Mesenchymal stem cell (in vitro differentiated cells and primary cell): ENCODE results near the gene LPCAT3.

Experiments
- DNase-seq: peaks from one replicate; pipeline ENCODE4 v3.0.0-alpha.2; 2013
- H2AFZ ChIP-seq: one replicate; pipeline ENCODE4 v1.6.1; 2013; ENCODE audit warnings: low read depth, mild to moderate bottlenecking, control low read depth, inconsistent platforms, low read length, moderate library complexity
- H2AK5ac ChIP-seq: 2 replicates; pipeline ENCODE4 v1.6.1; 2013; ENCODE audit warnings: low read length, moderate library complexity, mild to moderate bottlenecking, inconsistent platforms; ENCODE audit not compliant: severe bottlenecking
- H2BK120ac ChIP-seq: one replicate; pipeline ENCODE4 v1.6.1; 2013; ENCODE audit warnings: low read depth, mild to moderate bottlenecking, inconsistent platforms, low read length, moderate library complexity
- H2BK12ac ChIP-seq, 2 experiments: one replicate each; pipeline ENCODE4 v1.6.1; 2013; ENCODE audit warnings: inconsistent platforms in 2 of 2, low read length in 2 of 2, mild to moderate bottlenecking in 2 of 2, moderate library complexity in 2 of 2, control low read depth in 1 of 2
- H2BK15ac ChIP-seq: one replicate; pipeline ENCODE4 v1.6.1; 2013; ENCODE audit warnings: mild to moderate bottlenecking, low read depth, inconsistent platforms; ENCODE audit not compliant: poor library complexity, severe bottlenecking
- H2BK5ac ChIP-seq: 2 replicates; pipeline ENCODE4 v1.6.1; 2013; ENCODE audit warnings: low read depth, mild to moderate bottlenecking, low read length, control low read depth, inconsistent platforms; ENCODE audit not compliant: poor library complexity, severe bottlenecking
- H3K14ac ChIP-seq, 2 experiments: one replicate each; pipeline ENCODE4 v1.6.1; 2013; ENCODE audit warnings: inconsistent platforms in 2 of 2, low read length in 2 of 2, control low read depth in 1 of 2, mild to moderate bottlenecking in 1 of 2, moderate library complexity in 1 of 2
- H3K18ac ChIP-seq, 2 experiments: one replicate each; pipeline ENCODE4 v1.6.1; 2013; ENCODE audit warnings: inconsistent platforms in 2 of 2, low read length in 2 of 2, control low read depth in 1 of 2, low read depth in 1 of 2, mild to moderate bottlenecking in 1 of 2
- H3K23ac ChIP-seq, 2 experiments: one replicate each; pipeline ENCODE4 v1.6.1; 2013; ENCODE audit warnings: inconsistent platforms in 2 of 2, low read length in 2 of 2, mild to moderate bottlenecking in 2 of 2, moderate library complexity in 2 of 2, control low read depth in 1 of 2
- H3K27ac ChIP-seq: 2 replicates; pipeline ENCODE4 v1.5.1; 2013; ENCODE audit warnings: mild to moderate bottlenecking, moderate library complexity, low read length, control low read depth, inconsistent platforms; ENCODE audit not compliant: poor library complexity, severe bottlenecking
- H3K27me3 ChIP-seq, 2 experiments: 2 replicates each; pipeline versions ENCODE4 v1.6.1 to v1.7.0; 2013; ENCODE audit warnings: low read length in 2 of 2, mild to moderate bottlenecking in 2 of 2, moderate library complexity in 2 of 2, control low read depth in 1 of 2, inconsistent platforms in 1 of 2; ENCODE audit not compliant: control insufficient read depth in 1 of 2, insufficient read depth in 1 of 2
- H3K36me3 ChIP-seq, 2 experiments: 2 replicates each; pipeline versions ENCODE4 v1.6.1 to v1.7.0; 2013; ENCODE audit warnings: low read length in 2 of 2, control low read depth in 1 of 2, inconsistent platforms in 1 of 2, low read depth in 1 of 2, mild to moderate bottlenecking in 1 of 2; ENCODE audit not compliant: insufficient read depth in 2 of 2, control insufficient read depth in 1 of 2
- H3K4ac ChIP-seq, 2 experiments: one replicate each; pipeline ENCODE4 v1.6.1; 2013; ENCODE audit warnings: inconsistent platforms in 2 of 2, low read length in 2 of 2, mild to moderate bottlenecking in 2 of 2, moderate library complexity in 2 of 2, control low read depth in 1 of 2, low read depth in 1 of 2
- H3K4me1 ChIP-seq: 2 replicates; pipeline ENCODE4 v1.6.1; 2013; ENCODE audit warnings: low read depth, low read length, control low read depth; ENCODE audit not compliant: control insufficient read depth, insufficient read depth
- H3K4me2 ChIP-seq: 2 replicates; pipeline ENCODE4 v1.6.1; 2013; ENCODE audit warnings: low read length, mild to moderate bottlenecking, inconsistent platforms; ENCODE audit not compliant: poor library complexity, severe bottlenecking
- H3K4me3 ChIP-seq, 2 experiments: 2 replicates each; pipeline versions ENCODE4 v1.5.1 to v1.7.0; 2013; ENCODE audit warnings: low read length in 2 of 2, mild to moderate bottlenecking in 2 of 2, control low read depth in 1 of 2, low read depth in 1 of 2; ENCODE audit not compliant: insufficient read depth in 1 of 2
- H3K79me1 ChIP-seq: replicated peaks from 2 replicates; pipeline ENCODE4 v1.6.1; 2013; ENCODE audit warnings: mild to moderate bottlenecking, control low read depth, low read length, inconsistent platforms; ENCODE audit not compliant: poor library complexity, severe bottlenecking
- H3K9ac ChIP-seq: 2 replicates; pipeline ENCODE4 v1.7.0; 2013; ENCODE audit warnings: mild to moderate bottlenecking, low read length, moderate library complexity
- H3K9me3 ChIP-seq: 2 replicates; pipeline ENCODE4 v1.7.0; 2013; ENCODE audit warnings: mild to moderate bottlenecking, low read length; ENCODE audit not compliant: control insufficient read depth
- H4K8ac ChIP-seq: one replicate; pipeline ENCODE4 v1.6.1; 2013; ENCODE audit warnings: inconsistent platforms, mild to moderate bottlenecking, low read length, moderate library complexity
- H4K91ac ChIP-seq: one replicate; pipeline ENCODE4 v1.6.1; 2013; ENCODE audit warnings: mild to moderate bottlenecking, low read length, inconsistent platforms
- WGBS: methylation state at CpG from one replicate; pipeline ENCODE4 v1.1.7; 2013; ENCODE audit warnings: mixed read lengths; 5-methylcytosine and 5-hydroxymethylcytosine counted together

Gene LPCAT3

DNA sequence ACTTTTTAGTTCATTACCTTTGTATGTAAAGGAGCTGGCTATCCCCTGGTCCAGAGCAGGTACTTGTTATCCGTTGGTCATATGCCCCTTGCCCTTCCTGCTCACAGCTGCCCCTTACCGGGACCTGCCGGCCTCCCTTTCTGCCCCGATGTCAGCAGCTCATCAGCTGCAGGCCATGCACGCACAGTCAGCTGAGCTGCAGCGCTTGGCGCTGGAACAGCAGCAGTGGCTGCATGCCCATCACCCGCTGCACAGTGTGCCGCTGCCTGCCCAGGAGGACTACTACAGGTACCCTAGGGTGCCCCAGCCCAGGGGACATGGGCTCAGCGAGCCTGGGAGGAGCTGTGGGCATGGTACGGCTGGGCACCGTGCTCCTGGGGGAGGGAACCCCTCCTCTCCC is 77.0 kb downstream of the LPCAT3 start:
- Histone ChIP-seq H3K27ac (no peak overlapping the region), H3K27me3 (no peaks in the 10 kb centered on the region), H2BK15ac (no peak overlapping the region), H2BK5ac (no peak overlapping the region), H3K9ac (no peak overlapping the region), H3K4ac (no peak overlapping the region), H2AK5ac (no peak overlapping the region), H2AFZ (no peak overlapping the region), H3K36me3 (peaks cover 52 to 63% of the 10 kb centered on the region in 2 experiments), H3K4me1 (peaks cover 43% of the 10 kb centered on the region), H3K9me3 (no peaks in the 10 kb centered on the region), H4K91ac (peak overlapping the region; percentile 9), H4K8ac (no peak overlapping the region), H3K18ac (no peak overlapping the region), H3K4me3 (no peak overlapping the region), H3K23ac (no peak overlapping the region), H3K79me1 (peaks cover 11% of the 10 kb centered on the region), H3K14ac (no peak overlapping the region), H2BK12ac (no peak overlapping the region), H2BK120ac (no peak overlapping the region), H3K4me2 (no peak overlapping the region)
- no peak for DNase-seq
- WGBS, result 92% methylated on average over 12 of the region's 12 CpGs

DNA sequence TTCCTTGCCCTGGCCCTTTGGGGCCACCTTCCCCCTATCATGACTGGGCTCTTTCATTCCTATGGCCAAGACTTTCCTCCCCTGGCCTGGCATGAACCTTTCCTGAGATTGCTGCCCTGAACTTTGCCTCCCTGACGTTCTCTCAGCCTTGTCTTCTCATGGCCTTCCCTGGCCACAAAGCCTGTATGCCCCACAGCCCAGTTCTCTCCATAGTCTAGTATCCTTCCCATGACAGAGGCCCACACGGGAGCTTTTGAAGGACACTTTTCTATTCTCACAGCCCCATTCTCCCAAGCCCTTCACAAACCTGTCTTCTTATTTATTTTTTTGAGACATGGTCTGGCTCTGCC is 79.1 kb downstream of the LPCAT3 start:
- H3K23ac ChIP-seq, result no peak overlapping the region
- H3K4ac ChIP-seq, result no peak overlapping the region
- no peak for DNase-seq
- H3K36me3 ChIP-seq, result peaks cover 62 to 75% of the 10 kb centered on the region in 2 experiments
- peak overlapping the region; percentile 92 for H3K9ac ChIP-seq
- H2BK120ac ChIP-seq, result no peak overlapping the region
- H3K14ac ChIP-seq, result no peak overlapping the region
- H4K91ac ChIP-seq, result no peak overlapping the region
- peaks cover 40% of the 10 kb centered on the region for H3K4me1 ChIP-seq
- 92% methylated on average over 2 of the region's 2 CpGs for WGBS
- no peak overlapping the region for H2AFZ ChIP-seq
- H4K8ac ChIP-seq, result peak overlapping the region; percentile 84
- no peak overlapping the region for H2BK12ac ChIP-seq
- peaks cover 11% of the 10 kb centered on the region for H3K79me1 ChIP-seq
- no peaks in the 10 kb centered on the region for H3K9me3 ChIP-seq
- H2BK15ac ChIP-seq, result no peak overlapping the region
- H3K27ac ChIP-seq, result peak overlapping the region; percentile 14
- no peak overlapping the region for H3K4me2 ChIP-seq
- H2BK5ac ChIP-seq, result no peak overlapping the region
- H3K27me3 ChIP-seq, result no peaks in the 10 kb centered on the region
- no peak overlapping the region for H3K18ac ChIP-seq
- H2AK5ac ChIP-seq, result peak overlapping the region; percentile 72
- H3K4me3 ChIP-seq, result no peak overlapping the region

DNA sequence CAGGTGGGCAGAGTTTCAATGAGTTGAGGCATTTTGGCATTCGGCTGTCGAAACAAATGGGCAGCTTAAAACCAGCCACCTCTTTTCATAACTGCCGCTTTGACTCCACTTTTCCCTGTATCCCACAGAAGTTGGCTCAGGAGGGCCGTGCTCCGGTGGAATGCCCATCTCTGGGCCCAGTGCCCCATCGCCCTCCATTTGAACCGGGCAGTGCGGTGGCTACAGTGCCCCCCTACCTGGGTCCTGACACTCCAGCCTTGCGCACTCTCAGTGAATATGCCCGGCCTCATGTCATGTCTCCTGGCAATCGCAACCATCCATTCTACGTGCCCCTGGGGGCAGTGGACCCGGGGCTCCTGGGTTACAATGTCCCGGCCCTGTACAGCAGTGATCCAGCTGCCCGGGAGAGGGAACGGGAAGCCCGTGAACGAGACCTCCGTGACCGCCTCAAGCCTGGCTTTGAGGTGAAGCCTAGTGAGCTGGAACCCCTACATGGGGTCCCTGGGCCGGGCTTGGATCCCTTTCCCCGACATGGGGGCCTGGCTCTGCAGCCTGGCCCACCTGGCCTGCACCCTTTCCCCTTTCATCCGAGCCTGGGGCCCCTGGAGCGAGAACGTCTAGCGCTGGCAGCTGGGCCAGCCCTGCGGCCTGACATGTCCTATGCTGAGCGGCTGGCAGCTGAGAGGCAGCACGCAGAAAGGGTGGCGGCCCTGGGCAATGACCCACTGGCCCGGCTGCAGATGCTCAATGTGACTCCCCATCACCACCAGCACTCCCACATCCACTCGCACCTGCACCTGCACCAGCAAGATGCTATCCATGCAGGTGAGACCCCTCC is 79.7 kb downstream of the LPCAT3 start:
- H3K79me1 ChIP-seq, result peaks cover 11% of the 10 kb centered on the region
- no peak overlapping the region for H2AFZ ChIP-seq
- 95% methylated on average over 32 of the region's 32 CpGs for WGBS
- H3K14ac ChIP-seq, result no peak overlapping the region
- no peak overlapping the region for H3K4me2 ChIP-seq
- peak overlapping the region in 1 of 2 experiments; percentile 78 for H3K4me3 ChIP-seq
- H3K9ac ChIP-seq, result peak overlapping the region; percentile 92
- peak overlapping the region; percentile 84 for H4K8ac ChIP-seq
- H2BK120ac ChIP-seq, result no peak overlapping the region
- DNase-seq, result no peak
- H2BK12ac ChIP-seq, result peak overlapping the region in 1 of 2 experiments; percentile 34
- H2AK5ac ChIP-seq, result peak overlapping the region; percentile 72
- no peak overlapping the region for H3K18ac ChIP-seq
- no peak overlapping the region for H2BK15ac ChIP-seq
- H3K4ac ChIP-seq, result peak overlapping the region in 1 of 2 experiments; percentile 0
- H3K27ac ChIP-seq, result peak overlapping the region; percentile 46
- no peaks in the 10 kb centered on the region for H3K9me3 ChIP-seq
- no peaks in the 10 kb centered on the region for H3K27me3 ChIP-seq
- H3K36me3 ChIP-seq, result peaks cover 68 to 77% of the 10 kb centered on the region in 2 experiments
- H3K23ac ChIP-seq, result no peak overlapping the region
- no peak overlapping the region for H2BK5ac ChIP-seq
- H3K4me1 ChIP-seq, result peaks cover 44% of the 10 kb centered on the region
- H4K91ac ChIP-seq, result peak overlapping the region; percentile 71

DNA sequence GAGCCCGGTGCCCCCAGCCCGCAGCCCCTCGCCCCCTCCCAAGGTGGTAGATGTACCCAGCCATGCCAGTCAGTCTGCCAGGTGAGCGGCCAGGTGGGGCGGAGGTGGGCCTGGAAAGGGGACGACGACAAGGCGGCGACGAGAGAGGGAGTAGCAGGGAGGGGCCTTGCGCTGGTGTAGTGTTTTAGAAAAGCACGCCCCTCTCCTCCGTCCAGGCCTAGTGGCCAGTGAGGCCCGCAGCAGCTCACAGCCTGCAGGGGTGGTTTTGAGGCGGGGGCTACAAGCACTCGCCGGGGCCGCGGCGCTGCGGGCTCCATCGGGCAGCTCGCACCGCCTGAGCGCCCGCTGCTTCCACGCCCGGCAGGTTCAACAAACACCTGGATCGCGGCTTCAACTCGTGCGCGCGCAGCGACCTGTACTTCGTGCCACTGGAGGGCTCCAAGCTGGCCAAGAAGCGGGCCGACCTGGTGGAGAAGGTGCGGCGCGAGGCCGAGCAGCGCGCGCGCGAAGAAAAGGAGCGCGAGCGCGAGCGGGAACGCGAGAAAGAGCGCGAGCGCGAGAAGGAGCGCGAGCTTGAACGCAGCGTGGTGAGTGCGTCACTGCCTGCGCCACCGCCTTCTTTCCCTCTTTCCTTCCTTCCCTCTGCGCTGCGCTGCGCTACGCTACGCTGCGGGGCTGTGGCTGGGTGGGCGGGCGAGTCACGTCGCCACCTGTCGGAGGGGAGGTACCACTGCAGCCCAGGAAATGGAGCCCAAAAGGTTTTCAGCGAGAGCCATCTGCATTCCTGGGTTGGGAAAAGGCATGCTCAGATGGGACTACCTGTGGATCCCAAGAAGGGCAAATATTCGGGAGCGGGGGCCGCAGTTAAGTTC is 80.6 kb downstream of the LPCAT3 start:
- H2BK5ac ChIP-seq, result no peak overlapping the region
- H3K23ac ChIP-seq, result peak overlapping the region in 1 of 2 experiments; percentile 10
- H3K36me3 ChIP-seq, result peaks cover 77% of the 10 kb centered on the region in 2 experiments
- H3K4me1 ChIP-seq, result peaks cover 43% of the 10 kb centered on the region
- peak overlapping the region; percentile 46 for H3K27ac ChIP-seq
- peaks cover 11% of the 10 kb centered on the region for H3K79me1 ChIP-seq
- H2AFZ ChIP-seq, result no peak overlapping the region
- peak; percentile 96 for DNase-seq
- peak overlapping the region; percentile 87 for H3K4me2 ChIP-seq
- H4K8ac ChIP-seq, result peak overlapping the region; percentile 92
- peak overlapping the region; percentile 88 to 95 for H3K18ac ChIP-seq
- 5% methylated on average over 69 of the region's 80 CpGs for WGBS
- H2BK120ac ChIP-seq, result peak overlapping the region; percentile 78
- peak overlapping the region in 1 of 2 experiments; percentile 19 for H3K14ac ChIP-seq
- peak overlapping the region; percentile 87 to 90 for H3K4ac ChIP-seq
- H3K9me3 ChIP-seq, result no peaks in the 10 kb centered on the region
- peak overlapping the region; percentile 95 for H4K91ac ChIP-seq
- H2BK12ac ChIP-seq, result peak overlapping the region in 1 of 2 experiments; percentile 56
- peak overlapping the region; percentile 92 for H3K9ac ChIP-seq
- H3K27me3 ChIP-seq, result no peaks in the 10 kb centered on the region
- H2AK5ac ChIP-seq, result peak overlapping the region; percentile 64
- peak overlapping the region; percentile 64 to 78 for H3K4me3 ChIP-seq
- H2BK15ac ChIP-seq, result no peak overlapping the region
